ENCODE results near the gene WDR5B.
A peak's percentile ranks its signal among the peaks of the same experiment; 100 is the strongest.
"Not testable (repeated sequence)": the region's sequence is repeated elsewhere in the genome, so short reads cannot be mapped to it uniquely, and the experiment has no call there.

WDR5B gene

GRCh38 chr3:122382888-122383666 is 32.8 kb downstream of the WDR5B start, which contains the start of gene MIX23:
Gene MIX23, minus strand, starts transcription at chr3:122383231. Its CDS starts 7 bp downstream, at chr3:122383224.
- TF ChIP-seq CTCF (conservative IDR thresholded peaks at IDR 0.05; ENCODE audit: control insufficient read depth, insufficient read depth, low read depth, low read length) = no peak
- peak; percentile 77 for DNase-seq (ENCODE audit: low read depth)
- peak within 1 kb of the TSS; percentile 84 for H3K4me3 ChIP-seq (ENCODE audit: control insufficient read depth, low read depth, low read length)

DNA sequence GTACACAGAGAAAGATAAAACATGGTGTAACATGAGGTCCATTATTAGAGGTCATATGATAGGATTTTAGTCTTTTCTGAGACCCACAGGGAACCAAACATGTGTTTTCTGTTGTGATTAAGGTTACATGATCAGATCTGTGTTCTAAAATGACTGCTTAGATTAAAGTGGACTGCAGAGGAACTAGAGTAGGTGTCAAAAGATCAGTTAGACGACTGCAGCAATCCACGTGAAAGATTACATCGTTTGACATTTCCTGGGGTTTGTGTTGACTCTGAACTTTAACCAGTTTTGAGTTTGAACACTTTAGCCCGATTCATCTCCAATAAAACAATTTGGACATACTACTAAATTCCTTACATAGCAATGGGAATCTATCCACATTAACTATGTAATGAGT is 37.9 kb downstream of the WDR5B start:
- DNase-seq (ENCODE audit: low read depth) = no peak
- TF ChIP-seq CTCF (conservative IDR thresholded peaks at IDR 0.05; ENCODE audit: control insufficient read depth, insufficient read depth, low read depth, low read length) = no peak
- no peak overlapping the region for H3K4me3 ChIP-seq (ENCODE audit: control insufficient read depth, low read depth, low read length)

GRCh38 chr3:122374034-122374433 is 41.8 kb downstream of the WDR5B start:
- TF ChIP-seq CTCF (conservative IDR thresholded peaks at IDR 0.05; ENCODE audit: control insufficient read depth, insufficient read depth, low read depth, low read length) = no peak
- H3K4me3 ChIP-seq (ENCODE audit: control insufficient read depth, low read depth, low read length) = no peak overlapping the region
- no peak for DNase-seq (ENCODE audit: low read depth)

GRCh38 chr3:122366379-122366749 is 49.5 kb downstream of the WDR5B start:
- H3K4me3 ChIP-seq (ENCODE audit: control insufficient read depth, low read depth, low read length) = no peak overlapping the region
- DNase-seq (ENCODE audit: low read depth) = no peak
- no peak for TF ChIP-seq CTCF (conservative IDR thresholded peaks at IDR 0.05; ENCODE audit: control insufficient read depth, insufficient read depth, low read depth, low read length)

- not testable (repeated sequence) for H3K4me3 ChIP-seq (ENCODE audit: control insufficient read depth, low read depth, low read length)
- DNase-seq (ENCODE audit: low read depth) = peak; percentile 89
Observed at GRCh38 chr3:122365582-122366378, 50.1 kb downstream of the WDR5B start.

GRCh38 chr3:122365073-122365472 is 50.8 kb downstream of the WDR5B start:
- H3K4me3 ChIP-seq (ENCODE audit: control insufficient read depth, low read depth, low read length) = no peak overlapping the region
- DNase-seq (ENCODE audit: low read depth) = no peak
- no peak for TF ChIP-seq CTCF (conservative IDR thresholded peaks at IDR 0.05; ENCODE audit: control insufficient read depth, insufficient read depth, low read depth, low read length)

DNA sequence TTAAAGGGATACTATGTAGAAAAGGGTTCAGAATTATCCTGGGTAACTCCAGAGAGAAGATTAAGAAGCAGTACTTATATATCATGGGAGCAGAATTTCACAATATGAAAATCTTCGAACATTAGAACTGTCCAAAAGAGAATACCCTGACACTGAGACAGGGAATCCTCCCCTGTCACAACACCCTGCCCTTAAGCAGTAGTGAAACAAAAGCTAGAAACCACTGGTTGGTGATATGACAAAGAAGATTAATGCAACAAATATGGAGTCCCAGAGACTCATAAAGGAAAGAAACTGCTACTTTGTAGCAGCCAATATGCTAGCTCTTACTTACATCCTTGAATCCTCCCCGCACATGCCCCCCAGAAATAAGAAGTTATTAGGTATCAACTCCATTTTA is 51.4 kb downstream of the WDR5B start:
- TF ChIP-seq CTCF (conservative IDR thresholded peaks at IDR 0.05; ENCODE audit: control insufficient read depth, insufficient read depth, low read depth, low read length) = no peak
- no peak for DNase-seq (ENCODE audit: low read depth)
- H3K4me3 ChIP-seq (ENCODE audit: control insufficient read depth, low read depth, low read length) = no peak overlapping the region

All from fibroblast of mammary gland (primary cell).